KMS-11 (cell line): ENCODE results near the gene SLC25A38.

Experiments used
- H2AFZ ChIP-seq: fragments of 200-600 bp; sonication (generic); 2 replicates; pipeline ENCODE4 v1.6.1; 2016; ENCODE audit warnings: antibody characterized with exemption, mixed run types, low read depth
- H3K27ac ChIP-seq: fragments of 200-600 bp; sonication (generic); 2 replicates; pipeline ENCODE4 v1.6.1; 2016; ENCODE audit warnings: mild to moderate bottlenecking, mixed run types
- H3K27me3 ChIP-seq: fragments of 200-600 bp; sonication (generic); 2 replicates; pipeline ENCODE4 v1.6.1; 2017; ENCODE audit warnings: mild to moderate bottlenecking, low read depth, mixed run types, moderate library complexity; ENCODE audit not compliant: insufficient read depth
- H3K36me3 ChIP-seq: fragments of 200-600 bp; sonication (generic); 2 replicates; pipeline ENCODE4 v1.6.1; 2017; ENCODE audit warnings: mild to moderate bottlenecking, mixed run types; ENCODE audit not compliant: insufficient read depth
- H3K4me1 ChIP-seq: fragments of 200-600 bp; sonication (generic); 2 replicates; pipeline ENCODE4 v1.6.1; 2016; ENCODE audit warnings: mild to moderate bottlenecking, low read depth, mixed run types; ENCODE audit not compliant: poor library complexity, severe bottlenecking
- H3K4me2 ChIP-seq: fragments of 200-600 bp; sonication (generic); 2 replicates; pipeline ENCODE4 v1.7.0; 2016; ENCODE audit warnings: mild to moderate bottlenecking, mixed run types
- H3K4me3 ChIP-seq: fragments of 200-600 bp; sonication (generic); IDR thresholded peaks from 2 replicates; pipeline ENCODE4 v1.6.1; 2017; ENCODE audit warnings: low read depth, low read length, mixed read lengths; ENCODE audit not compliant: insufficient read depth
- H3K79me2 ChIP-seq: fragments of 200-600 bp; sonication (generic); 2 replicates; pipeline ENCODE4 v1.6.1; 2016; ENCODE audit warnings: low read depth, mixed run types; ENCODE audit not compliant: insufficient read depth
- H3K9ac ChIP-seq: fragments of 200-600 bp; sonication (generic); 2 replicates; pipeline ENCODE4 v1.6.1; 2016; ENCODE audit warnings: mild to moderate bottlenecking, mixed run types
- H4K20me1 ChIP-seq: fragments of 200-600 bp; sonication (generic); 2 replicates; pipeline ENCODE4 v1.6.1; 2016; ENCODE audit warnings: mild to moderate bottlenecking, mixed run types; ENCODE audit not compliant: insufficient read depth
- TF ChIP-seq, protein P1 (sequence below): fragments of 200-600 bp; sonication (generic); conservative IDR thresholded peaks from 2 replicates; pipeline ENCODE4 v1.6.1; 2017; ENCODE audit warnings: low read depth, mild to moderate bottlenecking, antibody characterized with exemption, low read length, moderate library complexity, mixed read lengths

SLC25A38 gene

GRCh38 chr3:39383045-39383880 is at the start of gene SLC25A38:
SLC25A38 (plus strand) TSS chr3:39383370; CDS start chr3:39383725, 355 bp downstream.
- no peaks in the 10 kb centered on the region for H4K20me1 ChIP-seq
- peaks cover 16% of the 10 kb centered on the region for H3K4me1 ChIP-seq
- H3K27me3 ChIP-seq: no peaks in the 10 kb centered on the region
- H3K36me3 ChIP-seq: no peaks in the 10 kb centered on the region
- peaks cover 33% of the 10 kb centered on the region for H3K79me2 ChIP-seq
- H3K9ac ChIP-seq: peak within 1 kb of the TSS; percentile 87
- peak within 1 kb of the TSS; percentile 95 for H3K4me2 ChIP-seq
- TF ChIP-seq, protein P1, sequence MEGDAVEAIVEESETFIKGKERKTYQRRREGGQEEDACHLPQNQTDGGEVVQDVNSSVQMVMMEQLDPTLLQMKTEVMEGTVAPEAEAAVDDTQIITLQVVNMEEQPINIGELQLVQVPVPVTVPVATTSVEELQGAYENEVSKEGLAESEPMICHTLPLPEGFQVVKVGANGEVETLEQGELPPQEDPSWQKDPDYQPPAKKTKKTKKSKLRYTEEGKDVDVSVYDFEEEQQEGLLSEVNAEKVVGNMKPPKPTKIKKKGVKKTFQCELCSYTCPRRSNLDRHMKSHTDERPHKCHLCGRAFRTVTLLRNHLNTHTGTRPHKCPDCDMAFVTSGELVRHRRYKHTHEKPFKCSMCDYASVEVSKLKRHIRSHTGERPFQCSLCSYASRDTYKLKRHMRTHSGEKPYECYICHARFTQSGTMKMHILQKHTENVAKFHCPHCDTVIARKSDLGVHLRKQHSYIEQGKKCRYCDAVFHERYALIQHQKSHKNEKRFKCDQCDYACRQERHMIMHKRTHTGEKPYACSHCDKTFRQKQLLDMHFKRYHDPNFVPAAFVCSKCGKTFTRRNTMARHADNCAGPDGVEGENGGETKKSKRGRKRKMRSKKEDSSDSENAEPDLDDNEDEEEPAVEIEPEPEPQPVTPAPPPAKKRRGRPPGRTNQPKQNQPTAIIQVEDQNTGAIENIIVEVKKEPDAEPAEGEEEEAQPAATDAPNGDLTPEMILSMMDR: no peak
- H3K4me3 ChIP-seq: peak within 1 kb of the TSS; percentile 60
- H2AFZ ChIP-seq: peak within 1 kb of the TSS; percentile 78
- peak within 1 kb of the TSS; percentile 87 for H3K27ac ChIP-seq

DNA sequence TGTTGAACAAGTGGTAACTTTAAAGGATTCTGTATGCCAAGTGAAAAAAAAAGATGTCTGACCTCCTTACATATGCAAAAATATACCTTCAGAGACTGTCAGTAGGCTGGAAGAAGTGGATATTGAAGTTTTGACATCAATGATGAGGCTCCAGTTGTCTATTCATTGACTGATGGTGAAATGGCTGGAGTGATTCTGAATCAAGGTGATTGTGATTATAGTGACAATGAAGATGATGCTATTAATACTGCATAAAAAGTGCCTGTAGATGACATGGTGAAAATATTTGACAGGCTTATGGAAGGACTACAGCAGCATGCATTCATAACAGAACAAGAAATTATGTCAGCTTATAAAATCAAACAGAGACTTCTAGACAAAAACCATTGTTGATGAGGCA is 49.6 kb upstream of the SLC25A38 start:
- Histone ChIP-seq H3K4me3 (no peak overlapping the region), H3K27ac (no peak overlapping the region), H3K27me3 (no peaks in the 10 kb centered on the region), H3K4me1 (peaks cover 9% of the 10 kb centered on the region), H3K4me2 (no peak overlapping the region), H4K20me1 (no peaks in the 10 kb centered on the region), H3K36me3 (no peaks in the 10 kb centered on the region), H3K9ac (no peak overlapping the region), H2AFZ (no peak overlapping the region), H3K79me2 (no peaks in the 10 kb centered on the region)
- TF ChIP-seq, protein P1: no peak

DNA sequence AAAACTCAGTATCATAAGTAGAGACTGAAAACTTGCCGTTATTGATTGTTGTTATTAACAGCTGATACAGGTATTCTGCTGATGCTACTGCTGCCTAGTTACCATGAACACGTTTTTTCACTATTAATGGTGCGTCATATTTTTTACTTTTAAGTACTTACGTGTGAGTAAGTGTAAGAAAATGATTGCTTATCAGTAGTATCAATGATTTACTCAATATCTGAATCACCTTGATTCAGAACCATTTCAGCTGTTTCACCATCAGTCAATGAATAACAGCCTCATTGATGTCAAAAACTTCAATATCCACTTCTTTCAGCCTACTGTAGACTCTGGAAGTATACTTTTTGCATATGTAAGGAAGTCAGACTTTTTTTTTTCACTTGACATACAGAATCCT is 49.0 kb upstream of the SLC25A38 start:
- Histone ChIP-seq H3K27me3 (no peaks in the 10 kb centered on the region), H3K79me2 (no peaks in the 10 kb centered on the region), H3K27ac (no peak overlapping the region), H3K4me1 (peaks cover 4% of the 10 kb centered on the region), H3K4me3 (no peak overlapping the region), H3K4me2 (no peak overlapping the region), H2AFZ (no peak overlapping the region), H4K20me1 (no peaks in the 10 kb centered on the region), H3K36me3 (no peaks in the 10 kb centered on the region), H3K9ac (no peak overlapping the region)
- TF ChIP-seq, protein P1: no peak

DNA sequence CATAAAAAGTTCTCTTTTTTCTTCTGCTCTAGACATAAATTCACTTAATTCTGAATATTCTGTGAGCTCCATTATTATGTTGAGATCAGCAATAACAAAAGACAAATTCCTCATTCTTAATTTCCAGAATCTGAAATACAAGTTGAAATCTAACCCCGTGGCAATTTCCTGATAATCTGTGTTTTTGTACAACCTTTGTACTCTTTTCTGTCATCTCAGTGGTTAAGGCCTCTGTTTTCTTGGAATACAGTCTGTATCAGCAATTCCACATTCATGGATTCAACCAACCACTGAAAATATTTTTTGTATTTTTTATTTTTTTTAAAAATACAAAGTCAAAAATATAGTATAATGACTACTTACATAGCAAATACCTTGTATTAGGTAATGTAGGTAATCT is 45.0 kb upstream of the SLC25A38 start:
- Histone ChIP-seq H4K20me1 (no peaks in the 10 kb centered on the region), H3K27me3 (no peaks in the 10 kb centered on the region), H2AFZ (no peak overlapping the region), H3K36me3 (no peaks in the 10 kb centered on the region), H3K9ac (no peak overlapping the region), H3K79me2 (no peaks in the 10 kb centered on the region), H3K4me3 (no peak overlapping the region), H3K27ac (no peak overlapping the region), H3K4me1 (no peaks in the 10 kb centered on the region), H3K4me2 (no peak overlapping the region)
- TF ChIP-seq, protein P1: no peak
